GM13977 (cell line): ENCODE measurements around the gene DCDC1.
"Not testable (repeated sequence)": the region's sequence is repeated elsewhere in the genome, so short reads cannot be mapped to it uniquely, and the experiment has no call there.

ENCODE experiments used
- DNase-seq: peaks from one replicate; pipeline ENCODE4 v3.0.0; 2012; ENCODE audit warnings: low spot score
- in situ Hi-C: fragments of 300-500 bp; cut with MboI; formaldehyde crosslinking; loops from one replicate; pipeline ENCODE4 v1.12.0; 2022; ENCODE audit warnings: low sequenced_read_pairs, low pct_unique_long_range_greater_than_20kb, mixed read lengths, inconsistent platforms; ENCODE audit not compliant: unreplicated experiment
- TF ChIP-seq, protein P1 (sequence below): IDR thresholded peaks from 2 replicates; pipeline ENCODE4 v1.5.1; 2012; ENCODE audit warnings: mild to moderate bottlenecking, control low read depth; ENCODE audit not compliant: insufficient read depth; ENCODE audit errors: extremely low read depth, missing control alignments

The DCDC1 gene

DNA sequence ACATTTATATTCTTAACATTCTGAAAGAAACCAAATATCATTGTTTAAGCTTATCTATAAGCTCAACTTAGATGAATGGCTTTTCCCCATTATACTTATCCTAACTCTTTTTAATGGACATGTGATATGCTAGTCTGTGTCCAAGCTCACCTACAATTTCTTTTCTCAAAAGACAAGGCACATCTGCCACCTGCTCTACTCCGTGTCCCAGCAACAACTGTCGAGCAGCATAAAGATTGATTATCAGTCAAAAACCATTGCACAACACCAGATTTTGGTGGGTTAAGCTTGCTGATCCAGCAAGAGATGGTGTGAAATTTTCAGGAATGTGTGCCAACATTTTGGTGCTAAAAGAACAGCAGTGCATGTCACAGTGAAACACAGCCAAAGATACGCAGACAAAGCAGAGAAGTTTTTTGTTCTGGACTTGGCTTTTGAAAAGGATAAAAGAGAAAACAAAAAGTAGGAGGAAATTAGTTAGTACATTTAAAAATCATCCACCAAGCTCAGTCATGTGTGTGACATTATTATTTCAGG is 65.8 kb downstream of the DCDC1 start:
- in situ Hi-C loops: no loop called here
- DNase-seq: no peak
- TF ChIP-seq, protein P1, sequence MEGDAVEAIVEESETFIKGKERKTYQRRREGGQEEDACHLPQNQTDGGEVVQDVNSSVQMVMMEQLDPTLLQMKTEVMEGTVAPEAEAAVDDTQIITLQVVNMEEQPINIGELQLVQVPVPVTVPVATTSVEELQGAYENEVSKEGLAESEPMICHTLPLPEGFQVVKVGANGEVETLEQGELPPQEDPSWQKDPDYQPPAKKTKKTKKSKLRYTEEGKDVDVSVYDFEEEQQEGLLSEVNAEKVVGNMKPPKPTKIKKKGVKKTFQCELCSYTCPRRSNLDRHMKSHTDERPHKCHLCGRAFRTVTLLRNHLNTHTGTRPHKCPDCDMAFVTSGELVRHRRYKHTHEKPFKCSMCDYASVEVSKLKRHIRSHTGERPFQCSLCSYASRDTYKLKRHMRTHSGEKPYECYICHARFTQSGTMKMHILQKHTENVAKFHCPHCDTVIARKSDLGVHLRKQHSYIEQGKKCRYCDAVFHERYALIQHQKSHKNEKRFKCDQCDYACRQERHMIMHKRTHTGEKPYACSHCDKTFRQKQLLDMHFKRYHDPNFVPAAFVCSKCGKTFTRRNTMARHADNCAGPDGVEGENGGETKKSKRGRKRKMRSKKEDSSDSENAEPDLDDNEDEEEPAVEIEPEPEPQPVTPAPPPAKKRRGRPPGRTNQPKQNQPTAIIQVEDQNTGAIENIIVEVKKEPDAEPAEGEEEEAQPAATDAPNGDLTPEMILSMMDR: no peak

DNA sequence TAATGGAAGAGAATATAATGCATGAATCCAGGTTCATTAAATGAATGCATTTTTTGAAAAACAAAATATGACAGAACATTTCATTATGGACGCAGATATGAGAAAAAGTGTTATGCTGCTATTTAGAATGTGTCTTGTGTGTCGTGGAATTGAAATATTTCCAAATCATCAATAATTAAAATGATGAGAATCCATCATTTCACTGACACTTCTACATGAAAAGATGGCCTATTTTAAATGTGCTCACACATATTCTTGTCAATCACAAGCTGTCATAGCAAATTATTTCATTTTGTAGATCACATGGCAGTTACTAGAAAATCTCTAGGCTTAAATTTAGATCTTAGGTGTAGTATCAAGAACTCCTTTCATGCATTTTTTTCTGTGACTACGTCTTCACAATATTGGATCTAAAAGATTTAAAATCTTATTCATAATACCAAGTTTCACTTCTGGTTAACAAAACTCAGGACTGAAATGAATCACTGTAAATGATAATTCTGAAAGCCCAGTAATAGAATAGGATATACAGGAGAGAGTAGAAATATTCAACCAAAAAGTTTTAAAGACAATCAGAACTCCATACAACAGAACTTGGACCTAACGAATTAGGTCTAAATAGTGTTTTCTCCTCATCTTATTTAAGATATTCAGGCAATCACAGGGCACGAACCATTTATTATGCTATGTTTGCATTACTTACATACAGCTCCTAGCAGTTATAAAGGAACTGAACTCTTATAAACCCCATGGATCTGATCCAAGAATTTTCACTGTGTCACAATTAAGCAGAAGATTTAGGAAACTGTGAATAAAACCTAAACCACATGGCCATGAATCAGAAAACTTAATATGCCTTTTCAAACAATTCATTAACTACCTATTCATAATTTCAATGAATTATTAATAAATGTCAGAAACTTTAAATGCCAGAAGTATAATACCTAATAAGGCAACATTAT is 67.7 kb downstream of the DCDC1 start:
- in situ Hi-C loops: no loop called here

GRCh38 chr11:31295308-31295707 is 74.2 kb downstream of the DCDC1 start:
- TF ChIP-seq, protein P1: no peak
- no peak for DNase-seq
- in situ Hi-C loops: no loop called here

More for the DNA sequence above, 67.7 kb downstream of the DCDC1 start:
- DNase-seq: no peak
- TF ChIP-seq, protein P1: no peak

GRCh38 chr11:31273527-31273926 is 96.0 kb downstream of the DCDC1 start:
- in situ Hi-C loops, DNase-seq: not testable (repeated sequence)

DNA sequence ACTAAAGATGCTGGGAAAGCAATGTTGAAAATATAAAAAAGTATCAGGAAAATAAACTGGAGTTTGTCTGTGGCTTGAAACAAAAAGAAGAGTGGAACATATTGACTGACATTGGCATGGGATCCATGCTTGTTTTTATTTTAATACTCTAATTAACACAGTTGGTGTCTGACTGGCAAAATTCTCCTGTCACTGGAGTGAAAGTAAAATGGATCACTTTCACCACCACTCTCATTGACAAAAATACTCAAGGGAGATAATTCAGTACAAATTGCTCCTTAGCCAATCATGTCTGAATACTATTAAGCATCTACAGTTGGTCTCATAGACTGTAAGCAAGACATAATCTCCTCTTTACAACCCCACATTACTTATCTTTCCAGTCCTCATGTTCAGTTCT is 101.8 kb downstream of the DCDC1 start:
- no peak for DNase-seq
- TF ChIP-seq, protein P1: no peak
- in situ Hi-C loops: no loop called here

DNA sequence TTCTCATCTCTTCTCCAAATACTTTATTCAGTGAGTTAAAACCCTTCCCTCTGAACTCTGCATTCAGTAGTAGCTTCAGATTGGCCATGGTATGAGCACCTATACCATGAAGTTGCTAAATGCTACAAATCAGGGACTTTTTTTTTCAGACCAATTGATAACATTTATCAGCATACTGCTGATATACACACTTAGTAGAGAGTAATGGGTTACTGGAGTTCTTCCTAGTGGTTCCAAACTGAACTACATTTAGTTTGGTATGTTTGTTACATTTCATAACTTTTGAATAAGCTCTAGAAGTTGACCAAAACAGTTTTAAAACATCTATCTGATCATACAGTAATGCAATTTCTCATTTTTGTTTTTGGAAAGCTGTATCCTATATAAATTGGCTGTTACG is 104.7 kb downstream of the DCDC1 start:
- TF ChIP-seq, protein P1: no peak
- no peak for DNase-seq
- in situ Hi-C loops: no loop called here

DNA sequence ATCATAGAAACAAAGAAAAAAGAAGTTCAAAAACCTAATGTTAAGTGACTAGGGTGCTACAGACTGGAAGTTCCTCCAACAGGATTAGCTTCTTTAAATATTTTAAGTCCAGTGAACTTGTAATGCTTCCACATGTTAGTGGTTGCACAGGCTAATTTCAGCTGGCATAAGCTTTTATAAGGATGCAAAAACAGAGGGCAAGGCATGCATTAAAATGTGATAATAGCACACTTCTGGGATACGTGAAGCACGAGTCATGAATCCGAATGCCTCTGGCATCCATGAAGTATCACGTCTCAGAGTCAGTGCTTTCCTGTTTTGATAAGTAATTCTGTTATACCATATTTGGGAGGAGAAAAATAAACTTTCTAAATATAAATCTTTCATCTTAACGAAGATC is 106.8 kb downstream of the DCDC1 start:
- DNase-seq: no peak
- in situ Hi-C loops: no loop called here
- TF ChIP-seq, protein P1: no peak
